Activated CD4-positive, alpha-beta memory T cell treated with anti-CD3 and anti-CD28 coated beads, Interleukin-2, amount 10 ng/mL, durations not matched to agents 7 days and 5 days (primary cell): ENCODE measurements around the gene KRTAP5-4. TPM values are rescaled to one million over a fixed set of nuclear protein-coding genes. Genes with fewer than 3 reads are reported as not detected.
"Not testable (repeated sequence)": the region's sequence is repeated elsewhere in the genome, so short reads cannot be mapped to it uniquely, and the experiment has no call there.

Source experiments
- CTCF ChIA-PET: fragments of 350-600 bp; sonication (Branson Sonifier 250); formaldehyde crosslinking; loops from one replicate; lab custom pipeline; 2021; ENCODE audit warnings: antibody characterized with exemption, inconsistent platforms; lab: Charles Lee
- POLR2A ChIA-PET: fragments of 350-600 bp; sonication (Branson Sonifier 250); formaldehyde crosslinking; loops from one replicate; lab custom pipeline; 2021; ENCODE audit warnings: antibody characterized with exemption; lab: Charles Lee
- DNase-seq: peaks from one replicate; pipeline ENCODE4 v3.0.0-alpha.2; 2020
- H3K27ac Mint-ChIP-seq: one replicate; pipeline ENCODE4 v1.8.0; 2021; ENCODE audit warnings: mild to moderate bottlenecking, mixed read lengths
- H3K27me3 Mint-ChIP-seq: one replicate; pipeline ENCODE4 v1.8.0; 2021; ENCODE audit warnings: mixed read lengths
- H3K36me3 Mint-ChIP-seq: one replicate; pipeline ENCODE4 v1.8.0; 2021; ENCODE audit warnings: low read depth, mixed read lengths
- H3K4me1 Mint-ChIP-seq: one replicate; pipeline ENCODE4 v1.8.0; 2021; ENCODE audit warnings: mixed read lengths
- H3K4me3 Mint-ChIP-seq: one replicate; pipeline ENCODE4 v1.8.0; 2021; ENCODE audit warnings: mild to moderate bottlenecking, mixed read lengths
- H3K9me3 Mint-ChIP-seq: one replicate; pipeline ENCODE4 v1.8.0; 2021; ENCODE audit warnings: mixed read lengths
- total RNA-seq, 2 experiments: library from RNA; stranded (reverse); gene quantifications; one replicate each; pipeline ENCODE4 v1.2.3, GENCODE V29; 2021

The KRTAP5-4 gene
- total RNA-seq, 2 experiments from 2014 or later, result not detected

- H3K4me3 Mint-ChIP-seq, result no peak overlapping the region
- no peak for DNase-seq
- POLR2A ChIA-PET, result interaction anchor here (0.7 to 1.9 kb wide), 2 partner anchors 12 to 41 kb away, joined by 3 to 5 read pairs; no protein-coding TSS in a partner anchor
- H3K9me3 Mint-ChIP-seq, result no peaks in the 10 kb centered on the region
- H3K27me3 Mint-ChIP-seq, result peaks cover 9% of the 10 kb centered on the region
- H3K36me3 Mint-ChIP-seq, result no peaks in the 10 kb centered on the region
- CTCF ChIA-PET, result interaction anchor here (1.1 to 4.2 kb wide), 5 partner anchors 13 to 350 kb away, joined by 3 to 58 read pairs (median 24); no protein-coding TSS in a partner anchor
- no peak overlapping the region for H3K27ac Mint-ChIP-seq
- no peaks in the 10 kb centered on the region for H3K4me1 Mint-ChIP-seq
Observed at GRCh38 chr11:1651411-1651980, 29.6 kb upstream of the KRTAP5-4 start.

GRCh38 chr11:1650918-1651262 lies 29.0 kb upstream of the KRTAP5-4 start:
- H3K27ac Mint-ChIP-seq, result no peak overlapping the region
- no peak overlapping the region for H3K4me3 Mint-ChIP-seq
- CTCF ChIA-PET, result interaction anchor here (0.8 to 4.2 kb wide), 4 partner anchors 13 to 182 kb away, joined by 3 to 58 read pairs (median 17); no protein-coding TSS in a partner anchor
- DNase-seq, result no peak
- no peaks in the 10 kb centered on the region for H3K4me1 Mint-ChIP-seq
- no peaks in the 10 kb centered on the region for H3K36me3 Mint-ChIP-seq
- POLR2A ChIA-PET, result interaction anchor here (0.7 kb wide), 1 partner anchor 11 kb away, joined by 3 read pairs; no protein-coding TSS in a partner anchor
- H3K27me3 Mint-ChIP-seq, result peaks cover 9% of the 10 kb centered on the region
- H3K9me3 Mint-ChIP-seq, result no peaks in the 10 kb centered on the region

- no peaks in the 10 kb centered on the region for H3K9me3 Mint-ChIP-seq
- CTCF ChIA-PET, result interaction anchor here (0.8 to 4.2 kb wide), 3 partner anchors 41 to 182 kb away, joined by 3 to 58 read pairs (median 10); no protein-coding TSS in a partner anchor
- no peak overlapping the region for H3K4me3 Mint-ChIP-seq
- no peaks in the 10 kb centered on the region for H3K36me3 Mint-ChIP-seq
- DNase-seq, result no peak
- peaks cover 9% of the 10 kb centered on the region for H3K27me3 Mint-ChIP-seq
- H3K4me1 Mint-ChIP-seq, result no peaks in the 10 kb centered on the region
- POLR2A ChIA-PET, result no interaction called here
- no peak overlapping the region for H3K27ac Mint-ChIP-seq
Observed at GRCh38 chr11:1650034-1650917, 28.3 kb upstream of the KRTAP5-4 start.

GRCh38 chr11:1648653-1649420 lies 26.9 kb upstream of the KRTAP5-4 start:
- ChIA-PET POLR2A (no interaction called here), CTCF (no interaction called here)
- Mint-ChIP-seq H3K4me1 (no peaks in the 10 kb centered on the region), H3K27ac (no peak overlapping the region), H3K27me3 (peaks cover 7% of the 10 kb centered on the region), H3K9me3 (no peaks in the 10 kb centered on the region), H3K36me3 (no peaks in the 10 kb centered on the region), H3K4me3 (no peak overlapping the region)
- no peak for DNase-seq

- Mint-ChIP-seq H3K36me3 (no peaks in the 10 kb centered on the region), H3K4me3 (no peak overlapping the region), H3K27me3 (peaks cover 7% of the 10 kb centered on the region), H3K4me1 (no peaks in the 10 kb centered on the region), H3K9me3 (no peaks in the 10 kb centered on the region), H3K27ac (no peak overlapping the region)
- CTCF ChIA-PET, result no interaction called here
- POLR2A ChIA-PET, result no interaction called here
- no peak for DNase-seq
Observed at GRCh38 chr11:1647901-1648652, 26.1 kb upstream of the KRTAP5-4 start.

GRCh38 chr11:1646540-1646939 lies 24.6 kb upstream of the KRTAP5-4 start:
- H3K4me1 Mint-ChIP-seq, POLR2A ChIA-PET, H3K9me3 Mint-ChIP-seq, DNase-seq, H3K36me3 Mint-ChIP-seq, H3K4me3 Mint-ChIP-seq, H3K27ac Mint-ChIP-seq, H3K27me3 Mint-ChIP-seq: not testable (repeated sequence)
- CTCF ChIA-PET, result interaction anchor here (0.6 to 0.8 kb wide), 2 partner anchors 47 to 173 kb away, joined by 3 read pairs; no protein-coding TSS in a partner anchor

- POLR2A ChIA-PET, result no interaction called here
- DNase-seq, result no peak
- peaks cover 4% of the 10 kb centered on the region for H3K27me3 Mint-ChIP-seq
- no peaks in the 10 kb centered on the region for H3K9me3 Mint-ChIP-seq
- no peak overlapping the region for H3K4me3 Mint-ChIP-seq
- H3K4me1 Mint-ChIP-seq, result no peaks in the 10 kb centered on the region
- CTCF ChIA-PET, result no interaction called here
- no peaks in the 10 kb centered on the region for H3K36me3 Mint-ChIP-seq
- H3K27ac Mint-ChIP-seq, result no peak overlapping the region
Observed at GRCh38 chr11:1645357-1645821, 23.5 kb upstream of the KRTAP5-4 start.

- no peak overlapping the region for H3K4me3 Mint-ChIP-seq
- no peak for DNase-seq
- POLR2A ChIA-PET, result no interaction called here
- H3K36me3 Mint-ChIP-seq, result no peaks in the 10 kb centered on the region
- H3K9me3 Mint-ChIP-seq, result no peaks in the 10 kb centered on the region
- H3K27ac Mint-ChIP-seq, result no peak overlapping the region
- CTCF ChIA-PET, result no interaction called here
- no peaks in the 10 kb centered on the region for H3K4me1 Mint-ChIP-seq
- peaks cover 6% of the 10 kb centered on the region for H3K27me3 Mint-ChIP-seq
Observed at GRCh38 chr11:1644601-1645356, 22.8 kb upstream of the KRTAP5-4 start.

GRCh38 chr11:1643146-1643690 lies 21.3 kb upstream of the KRTAP5-4 start:
- Mint-ChIP-seq H3K36me3 (no peaks in the 10 kb centered on the region), H3K4me3 (no peak overlapping the region), H3K27me3 (peaks cover 7% of the 10 kb centered on the region), H3K9me3 (no peaks in the 10 kb centered on the region), H3K4me1 (no peaks in the 10 kb centered on the region), H3K27ac (no peak overlapping the region)
- no peak for DNase-seq
- ChIA-PET CTCF (interaction anchor here (1.2 kb wide), 1 partner anchor 9 kb away, joined by 5 read pairs; no protein-coding TSS in a partner anchor), POLR2A (no interaction called here)

GRCh38 chr11:1642288-1643145 lies 20.6 kb upstream of the KRTAP5-4 start:
- ChIA-PET POLR2A (no interaction called here), CTCF (interaction anchor here (1.2 kb wide), 1 partner anchor 10 kb away, joined by 5 read pairs; no protein-coding TSS in a partner anchor)
- Mint-ChIP-seq H3K27ac (no peak overlapping the region), H3K27me3 (peaks cover 5% of the 10 kb centered on the region), H3K36me3 (no peaks in the 10 kb centered on the region), H3K4me1 (no peaks in the 10 kb centered on the region), H3K9me3 (no peaks in the 10 kb centered on the region), H3K4me3 (no peak overlapping the region)
- no peak for DNase-seq

- ChIA-PET CTCF (interaction anchor here (0.5 to 1.4 kb wide), 3 partner anchors 12 to 94 kb away, joined by 3 to 5 read pairs (median 3); no protein-coding TSS in a partner anchor), POLR2A (no interaction called here)
- Mint-ChIP-seq H3K9me3 (no peaks in the 10 kb centered on the region), H3K27me3 (peaks cover 9% of the 10 kb centered on the region), H3K27ac (no peak overlapping the region), H3K4me3 (no peak overlapping the region), H3K36me3 (no peaks in the 10 kb centered on the region), H3K4me1 (no peaks in the 10 kb centered on the region)
- no peak for DNase-seq
Observed at GRCh38 chr11:1641096-1641495, 19.2 kb upstream of the KRTAP5-4 start.
